SK-N-SH (cell line): Measurements from ENCODE around the gene MALRD1. TPM values are rescaled to one million over a fixed set of nuclear protein-coding genes. Genes with fewer than 3 reads are reported as not detected.

ENCODE experiments used
- CTCF ChIA-PET: fragments of 300-600, 350-600 bp; formaldehyde crosslinking; extraction: SDS; loops from one replicate; lab custom pipeline; 2021; lab: Yijun Ruan, JAX
- POLR2A ChIA-PET: fragments of 350-600 bp; sonication (Branson Sonifier 250); formaldehyde crosslinking; extraction: SDS; loops from one replicate; lab custom pipeline; 2020; ENCODE audit warnings: antibody characterized with exemption, inconsistent platforms; lab: Yijun Ruan, JAX
- DNase-seq: peaks from one replicate; pipeline ENCODE4 v3.0.0; 2012
- H2AFZ ChIP-seq: fragments of 200-600 bp; sonication (generic); 2 replicates; pipeline ENCODE4 v1.8.1; 2016; ENCODE audit warnings: antibody characterized with exemption, mild to moderate bottlenecking, low read depth
- H3F3A ChIP-seq: fragments of 200-600 bp; sonication (generic); replicated peaks from 2 replicates; pipeline ENCODE3; 2016; ENCODE audit warnings: antibody characterized with exemption, mild to moderate bottlenecking; ENCODE audit not compliant: insufficient read depth
- H3K27ac ChIP-seq, 2 experiments: fragments of 200-500 bp in 1 of 2; fragments of 200-600 bp in 1 of 2; sonication (Bioruptor generic) in 1 of 2; sonication (generic), shearing (Covaris generic) in 1 of 2; 2 replicates each; pipeline versions ENCODE4 v1.5.1 to v1.6.1; 2014 to 2016; ENCODE audit warnings: low read depth in 2 of 2, inconsistent platforms in 1 of 2, low read length in 1 of 2, mild to moderate bottlenecking in 1 of 2, mixed read lengths in 1 of 2
- H3K27me3 ChIP-seq: fragments of 200-600 bp; sonication (generic), shearing (Covaris generic); 2 replicates; pipeline ENCODE4 v1.6.1; 2016; ENCODE audit warnings: mixed run types; ENCODE audit not compliant: insufficient read depth
- H3K36me3 ChIP-seq, 2 experiments: fragments of 200-500 bp in 1 of 2; fragments of 200-600 bp in 1 of 2; sonication (Bioruptor generic) in 1 of 2; sonication (generic) in 1 of 2; replicated peaks in 1 of 2; 2 replicates each; pipeline versions ENCODE3 to v1.5.1; 2014 to 2016; ENCODE audit warnings: low read length in 1 of 2, mild to moderate bottlenecking in 1 of 2; ENCODE audit not compliant: insufficient read depth in 2 of 2, control insufficient read depth in 1 of 2
- H3K4me1 ChIP-seq, 2 experiments: fragments of 200-500 bp in 1 of 2; fragments of 200-600 bp in 1 of 2; sonication (Bioruptor generic) in 1 of 2; sonication (generic), shearing (Covaris generic) in 1 of 2; 2 replicates each; pipeline versions ENCODE4 v1.5.1 to v1.6.1; 2014 to 2016; ENCODE audit warnings: low read depth in 1 of 2, low read length in 1 of 2, mixed run types in 1 of 2; ENCODE audit not compliant: insufficient read depth in 2 of 2, control insufficient read depth in 1 of 2
- H3K4me2 ChIP-seq: fragments of 200-600 bp; sonication (generic), shearing (Covaris generic); 2 replicates; pipeline ENCODE4 v1.6.1; 2017; ENCODE audit warnings: mixed run types
- H3K4me3 ChIP-seq, 2 experiments: fragments of 200-500 bp in 1 of 2; fragments of 200-600 bp in 1 of 2; sonication (Bioruptor generic) in 1 of 2; sonication (generic), shearing (Covaris generic) in 1 of 2; 2 replicates each; pipeline versions ENCODE4 v1.5.1 to v1.8.1; 2014 to 2016; ENCODE audit warnings: low read depth in 2 of 2, inconsistent platforms in 1 of 2, low read length in 1 of 2, mild to moderate bottlenecking in 1 of 2, mixed read lengths in 1 of 2, moderate library complexity in 1 of 2
- H3K79me2 ChIP-seq: fragments of 200-600 bp; sonication (generic); 2 replicates; pipeline ENCODE4 v1.8.1; 2017; ENCODE audit warnings: mild to moderate bottlenecking; ENCODE audit not compliant: insufficient read depth
- H3K9ac ChIP-seq: fragments of 200-600 bp; sonication (generic); 2 replicates; pipeline ENCODE4 v1.6.1; 2017; ENCODE audit warnings: mixed run types
- H3K9me2 ChIP-seq: fragments of 200-600 bp; sonication (generic); 2 replicates; pipeline ENCODE4 v1.6.1; 2017; ENCODE audit warnings: mixed run types
- H3K9me3 ChIP-seq: fragments of 200-600 bp; sonication (generic); 2 replicates; pipeline ENCODE4 v1.6.1; 2017; ENCODE audit warnings: mixed run types, mild to moderate bottlenecking, moderate library complexity
- H4K20me1 ChIP-seq: fragments of 200-600 bp; sonication (generic); 2 replicates; pipeline ENCODE4 v1.6.1; 2017; ENCODE audit warnings: mild to moderate bottlenecking, mixed run types; ENCODE audit not compliant: insufficient read depth
- CTCF ChIP-seq: fragments of 200-600 bp; sonication (generic); IDR thresholded peaks from 2 replicates; pipeline ENCODE4 v1.6.1; 2017; ENCODE audit warnings: antibody characterized with exemption, mild to moderate bottlenecking, moderate library complexity
- FOSL2 ChIP-seq: IDR thresholded peaks from 2 replicates; pipeline ENCODE4 v1.4.0; 2012; ENCODE audit warnings: low read depth, mild to moderate bottlenecking, moderate library complexity, borderline replicate concordance
- FOXJ3 ChIP-seq: sonication (generic); formaldehyde crosslinking; IDR thresholded peaks from 2 replicates; pipeline ENCODE4 v1.5.1; 2020; ENCODE audit warnings: mild to moderate bottlenecking, missing genetic modification reagents
- JUND ChIP-seq: IDR thresholded peaks from 2 replicates; pipeline ENCODE4 v1.4.0; 2012
- MAX ChIP-seq: IDR thresholded peaks from 2 replicates; pipeline ENCODE4 v1.4.0; 2012; ENCODE audit warnings: low read depth
- MEF2A ChIP-seq: IDR thresholded peaks from 2 replicates; pipeline ENCODE4 v1.4.0; 2012; ENCODE audit warnings: low read depth, borderline replicate concordance
- NFIC ChIP-seq: IDR thresholded peaks from 2 replicates; pipeline ENCODE4 v1.4.0; 2012; ENCODE audit warnings: borderline replicate concordance
- NRF1 ChIP-seq: IDR thresholded peaks from 2 replicates; pipeline ENCODE4 v1.6.1; 2012; ENCODE audit warnings: low read depth, mild to moderate bottlenecking, low read length
- POLR2AphosphoS5 ChIP-seq: IDR thresholded peaks from 2 replicates; pipeline ENCODE4 v1.6.1; 2012; ENCODE audit warnings: low read depth, low read length
- RCOR1 ChIP-seq: fragments of 150-350 bp; IDR thresholded peaks from 2 replicates; pipeline ENCODE4 v1.6.1; 2017; ENCODE audit warnings: antibody characterized with exemption, low read length
- RXRA ChIP-seq: IDR thresholded peaks from 2 replicates; pipeline ENCODE4 v1.4.0; 2012; ENCODE audit warnings: low read depth, mild to moderate bottlenecking, borderline replicate concordance
- SIN3A ChIP-seq: IDR thresholded peaks from 2 replicates; pipeline ENCODE4 v1.6.1; 2012; ENCODE audit warnings: low read depth, mild to moderate bottlenecking, low read length, moderate library complexity, borderline replicate concordance
- SMC3 ChIP-seq: IDR thresholded peaks from 2 replicates; pipeline ENCODE4 v1.6.1; 2012; ENCODE audit warnings: low read depth, low read length, improper control_type of control experiment
- TAF1 ChIP-seq: IDR thresholded peaks from 2 replicates; pipeline ENCODE4 v1.6.1; 2012; ENCODE audit warnings: low read depth, mild to moderate bottlenecking, low read length, moderate library complexity, borderline replicate concordance
- TCF12 ChIP-seq: IDR thresholded peaks from 2 replicates; pipeline ENCODE4 v1.4.0; 2012
- TEAD4 ChIP-seq: IDR thresholded peaks from 2 replicates; pipeline ENCODE4 v1.4.0; 2012; ENCODE audit warnings: mild to moderate bottlenecking, borderline replicate concordance; ENCODE audit not compliant: insufficient read depth
- USF2 ChIP-seq: fragments of 150-350 bp; IDR thresholded peaks from 2 replicates; pipeline ENCODE4 v1.6.1; 2017; ENCODE audit warnings: antibody characterized with exemption, low read length, low read depth, borderline replicate concordance
- WGBS: methylation state at CpG from one replicate; pipeline ENCODE4 v1.1.6; 2017; ENCODE audit warnings: low lambda C conversion rate; 5-methylcytosine and 5-hydroxymethylcytosine counted together
- polyA plus RNA-seq, 3 experiments: library from polyadenylated mRNA; depleted of rRNA; stranded (reverse); fragments of >200 nt; gene quantifications; 2 replicates each; pipeline ENCODE4 v1.2.3, GENCODE V29; 2012

MALRD1 gene
- polyA plus RNA-seq, 1 of the 3 experiments (the other 2 are of a cell fraction), result not detected

GRCh38 chr10:19063986-19064385, 15.4 kb downstream of the MALRD1 start:
- no peaks in the 10 kb centered on the region for H3K36me3 ChIP-seq
- H3K27ac ChIP-seq, result no peak overlapping the region
- no peaks in the 10 kb centered on the region for H3K9me2 ChIP-seq
- TF ChIP-seq RCOR1, result no peak
- no peak for TF ChIP-seq MEF2A
- H3F3A ChIP-seq, result no peaks in the 10 kb centered on the region
- WGBS, result 49% methylated on average over 6 of the region's 6 CpGs
- no peaks in the 10 kb centered on the region for H3K79me2 ChIP-seq
- no peaks in the 10 kb centered on the region for H3K4me1 ChIP-seq
- ChIA-PET POLR2A (no interaction called here), CTCF (no interaction called here)
- H3K9ac ChIP-seq, result no peak overlapping the region
- H3K4me3 ChIP-seq, result no peak overlapping the region
- no peaks in the 10 kb centered on the region for H3K9me3 ChIP-seq
- DNase-seq, result no peak
- H2AFZ ChIP-seq, result no peak overlapping the region
- no peaks in the 10 kb centered on the region for H4K20me1 ChIP-seq
- no peak overlapping the region for H3K4me2 ChIP-seq
- H3K27me3 ChIP-seq, result no peaks in the 10 kb centered on the region

GRCh38 chr10:19071946-19072345, 23.3 kb downstream of the MALRD1 start:
- H3K4me3 ChIP-seq, result no peak overlapping the region
- no peaks in the 10 kb centered on the region for H3K9me2 ChIP-seq
- H2AFZ ChIP-seq, result no peak overlapping the region
- H3K4me2 ChIP-seq, result no peak overlapping the region
- ChIA-PET POLR2A (no interaction called here), CTCF (no interaction called here)
- 39% methylated on average over 7 of the region's 7 CpGs for WGBS
- no peaks in the 10 kb centered on the region for H3K27me3 ChIP-seq
- no peaks in the 10 kb centered on the region for H3K9me3 ChIP-seq
- H3K27ac ChIP-seq, result no peak overlapping the region
- H3K36me3 ChIP-seq, result no peaks in the 10 kb centered on the region
- H3K79me2 ChIP-seq, result no peaks in the 10 kb centered on the region
- H3K4me1 ChIP-seq, result no peaks in the 10 kb centered on the region
- H3F3A ChIP-seq, result no peaks in the 10 kb centered on the region
- TF ChIP-seq MEF2A, result no peak
- no peak for TF ChIP-seq TAF1
- TF ChIP-seq RXRA, result no peak
- no peak for TF ChIP-seq POLR2AphosphoS5
- TF ChIP-seq TEAD4, result no peak
- no peak for TF ChIP-seq FOSL2
- TF ChIP-seq USF2, result no peak
- TF ChIP-seq NFIC, result no peak
- no peak for TF ChIP-seq JUND
- TF ChIP-seq CTCF, result no peak
- TF ChIP-seq NRF1, result no peak
- TF ChIP-seq FOXJ3, result no peak
- TF ChIP-seq SIN3A, result no peak
- no peak for TF ChIP-seq SMC3
- no peak for TF ChIP-seq MAX
- no peak for TF ChIP-seq TCF12
- no peaks in the 10 kb centered on the region for H4K20me1 ChIP-seq
- H3K9ac ChIP-seq, result no peak overlapping the region
- no peak for DNase-seq
